Uterus (tissue), 2 donors: Measurements from ENCODE around the gene FAM168A.

Experiments used
- CTCF ChIP-seq, 4 experiments: fragments of 200-600 bp in 2 of 4; fragments of 450-650 bp in 2 of 4; sonication (generic) in 2 of 4; IDR thresholded peaks; one replicate each; pipeline ENCODE4 v1.5.1; 2016 to 2019; ENCODE audit warnings: antibody characterized with exemption in 4 of 4, mild to moderate bottlenecking in 2 of 4, moderate library complexity in 1 of 4
- POLR2A ChIP-seq, 2 donors: fragments of 450-650 bp; IDR thresholded peaks; one replicate each; pipeline ENCODE4 v1.6.1; 2016; ENCODE audit warnings: antibody characterized with exemption in 2 of 2, mild to moderate bottlenecking in 1 of 2, moderate library complexity in 1 of 2

- TF ChIP-seq CTCF (IDR thresholded peaks at IDR 0.05) (no peak), POLR2A (IDR thresholded peaks at IDR 0.05) (no peak)
Observed at GRCh38 chr11:73531386-73531785, 66.5 kb downstream of the FAM168A start.
